SK-MEL-5 (cell line): ENCODE data around the gene LMX1B. TPM values are rescaled to one million over a fixed set of nuclear protein-coding genes. Genes with fewer than 3 reads are reported as not detected.
"Not testable (repeated sequence)": the region's sequence is repeated elsewhere in the genome, so short reads cannot be mapped to it uniquely, and the experiment has no call there.

Experiments
- DNase-seq: peaks from one replicate; pipeline ENCODE4 v3.0.0-alpha.2; 2016; ENCODE audit warnings: low read depth, low spot score
- in situ Hi-C: cut with HindIII; loops from 2 replicates; pipeline ENCODE4 v1.10.0; 2016; ENCODE audit warnings: low sequenced_read_pairs, high pct_unique_total_duplicates, low pct_unique_long_range_greater_than_20kb
- total RNA-seq: library from RNA; depleted of rRNA; stranded (reverse); fragments of >200 nt; shearing (Covaris generic); gene quantifications from 2 replicates; pipeline ENCODE4 v1.2.3, GENCODE V29; 2014

Gene LMX1B
- total RNA-seq, 1 experiment from 2014 or later = 2.7 TPM

DNA sequence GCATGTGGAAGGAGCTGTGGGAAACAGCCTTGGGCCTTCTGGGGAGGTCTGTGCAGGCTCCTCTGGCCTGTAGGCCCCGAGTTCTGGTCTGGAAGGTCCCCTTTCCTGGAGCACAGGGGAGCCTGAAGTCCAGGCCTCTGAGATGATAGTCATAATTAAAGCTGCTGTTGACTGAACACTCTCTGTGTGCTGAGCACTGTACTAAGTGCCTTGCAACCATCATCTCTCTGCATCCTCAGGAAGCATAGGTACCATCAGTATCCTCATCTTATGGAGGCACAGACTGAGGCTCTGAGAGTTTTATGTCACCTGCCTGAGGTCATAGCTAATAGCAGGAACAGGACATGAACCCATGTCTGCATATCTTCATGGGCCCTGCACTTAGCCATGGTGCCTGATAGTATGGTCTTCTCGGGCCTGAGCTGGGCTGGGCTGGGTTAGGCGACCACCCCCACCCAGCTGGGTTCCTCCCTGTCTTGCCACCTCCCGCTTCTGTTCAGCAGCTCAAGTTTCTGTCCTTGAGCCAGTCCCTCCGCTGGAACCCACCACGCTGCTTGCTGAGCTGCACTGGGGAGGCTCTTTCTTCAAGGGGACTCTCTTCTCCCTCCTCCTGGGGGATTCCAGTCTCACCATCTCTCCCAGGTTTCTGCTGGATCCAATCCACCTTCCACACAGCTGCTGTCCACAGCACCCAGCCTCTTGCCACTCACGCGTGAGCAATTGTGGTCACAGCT is 27.6 kb downstream of the LMX1B start:
- in situ Hi-C loops = no loop called here
- DNase-seq = no peak

GRCh38 chr9:126642010-126642744 is 28.4 kb downstream of the LMX1B start:
- DNase-seq = no peak
- in situ Hi-C loops = no loop called here

- in situ Hi-C loops = no loop called here
- DNase-seq = no peak
Observed at GRCh38 chr9:126642839-126643238, 29.1 kb downstream of the LMX1B start.

- DNase-seq = no peak
- in situ Hi-C loops = no loop called here
Observed at GRCh38 chr9:126643945-126644527, 30.3 kb downstream of the LMX1B start.

- DNase-seq = no peak
- in situ Hi-C loops = no loop called here
Observed at GRCh38 chr9:126646162-126646561, 32.4 kb downstream of the LMX1B start.

DNA sequence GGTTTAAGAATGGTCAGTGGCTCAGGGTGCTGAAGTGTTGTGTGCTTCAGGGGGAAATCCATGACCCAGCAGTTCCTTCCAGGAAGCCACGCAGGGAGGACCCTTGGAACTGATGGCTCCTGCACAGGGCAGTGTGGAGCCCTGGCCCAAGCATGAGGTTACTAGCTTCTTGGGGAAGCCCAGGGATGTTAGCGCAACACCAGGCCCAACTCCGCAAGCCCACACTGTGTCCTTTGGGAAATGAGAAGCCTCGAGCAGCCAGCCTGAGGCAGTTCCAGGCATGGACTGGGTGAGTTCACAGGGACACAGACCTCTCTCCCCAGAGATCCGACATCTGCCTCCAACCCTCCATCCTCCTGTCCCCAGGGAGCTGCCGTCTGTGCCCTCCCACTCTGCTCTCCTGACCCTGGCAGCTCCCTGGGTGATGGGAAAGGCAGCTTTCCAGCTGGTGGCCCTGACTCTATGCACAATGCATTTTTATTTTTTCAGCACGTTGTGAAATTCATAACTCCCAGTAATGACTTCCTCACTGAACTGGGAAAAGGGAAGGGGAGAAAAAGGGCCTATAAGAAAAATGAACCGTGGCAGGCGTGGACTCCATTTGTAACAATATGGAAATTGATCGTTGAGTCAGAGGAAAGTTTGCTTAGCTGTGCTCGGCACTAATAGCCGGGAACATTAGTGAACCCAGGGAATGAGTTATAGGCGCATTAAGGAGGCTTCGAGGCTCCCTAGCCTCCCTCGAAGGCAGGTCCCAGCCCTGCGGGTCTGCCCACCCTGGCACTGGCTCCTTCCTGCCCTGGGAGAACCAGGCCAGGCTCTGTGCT is 34.1 kb downstream of the LMX1B start:
- DNase-seq = no peak
- in situ Hi-C loops = no loop called here

DNA sequence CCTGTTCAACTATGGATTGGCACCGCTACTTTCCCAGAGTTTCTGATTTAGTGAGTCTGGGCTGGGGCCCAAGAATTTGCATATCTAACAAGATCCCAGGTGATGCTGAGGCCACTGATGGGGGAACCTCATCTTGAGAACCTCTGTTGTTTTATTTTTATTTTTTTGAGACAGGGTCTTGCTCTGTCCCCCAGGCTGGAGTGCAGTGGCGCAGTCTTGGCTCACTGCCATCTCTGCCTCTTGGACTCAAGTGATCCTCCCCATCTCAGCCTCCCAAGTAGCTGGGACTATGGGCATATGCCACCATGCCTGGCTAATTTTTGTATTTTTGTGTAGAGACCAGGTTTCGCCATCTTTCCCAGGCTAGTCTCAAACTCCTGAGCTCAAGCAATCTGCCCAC is 35.7 kb downstream of the LMX1B start:
- DNase-seq = no peak
- in situ Hi-C loops = no loop called here

DNA sequence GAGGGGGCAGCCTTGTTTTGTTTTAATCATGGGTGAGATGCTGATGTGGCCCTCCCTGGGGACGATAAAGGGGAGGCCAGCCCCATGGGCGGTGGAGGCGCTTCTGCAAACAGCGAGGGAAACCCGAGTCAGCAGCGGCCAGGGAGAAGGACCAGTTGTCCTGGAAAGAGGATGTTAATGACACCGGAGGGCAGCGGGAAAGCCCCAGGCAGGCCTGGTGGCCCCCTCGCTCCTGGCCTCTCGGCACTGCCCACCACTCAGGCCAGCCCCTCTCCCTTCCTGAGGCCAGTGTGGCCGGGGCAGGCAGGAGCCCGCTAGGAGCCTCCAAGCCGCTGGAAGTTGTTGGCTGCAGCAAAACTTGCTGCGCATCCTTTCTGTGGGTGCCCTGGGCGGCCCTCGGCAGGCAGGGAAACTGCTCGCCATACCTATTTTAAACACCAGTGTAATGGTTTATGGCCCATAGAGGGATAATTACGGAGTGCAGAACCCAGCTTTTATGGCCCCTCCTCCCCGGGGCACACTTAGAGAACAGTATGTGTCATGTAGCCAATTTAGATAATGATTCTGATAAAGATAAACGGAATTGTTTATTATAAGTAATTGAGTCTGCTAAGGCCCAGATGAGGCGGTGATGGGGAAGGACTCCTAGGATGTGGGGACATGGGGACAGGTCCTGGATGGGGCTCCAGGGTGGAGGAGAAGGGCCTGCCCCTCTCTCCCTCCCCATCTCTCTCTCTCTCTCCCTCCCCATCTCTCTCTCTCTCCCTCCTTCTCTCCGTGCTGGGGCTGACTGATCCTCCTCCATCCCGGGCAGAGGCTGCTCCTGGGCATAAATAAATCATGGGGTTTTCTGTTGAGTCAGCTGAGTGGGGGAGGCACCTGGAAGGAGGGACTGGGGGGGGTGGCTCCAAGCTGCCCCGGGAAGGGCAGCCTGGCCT is 36.9 kb downstream of the LMX1B start:
- in situ Hi-C loops = no loop called here
- DNase-seq = no peak

DNA sequence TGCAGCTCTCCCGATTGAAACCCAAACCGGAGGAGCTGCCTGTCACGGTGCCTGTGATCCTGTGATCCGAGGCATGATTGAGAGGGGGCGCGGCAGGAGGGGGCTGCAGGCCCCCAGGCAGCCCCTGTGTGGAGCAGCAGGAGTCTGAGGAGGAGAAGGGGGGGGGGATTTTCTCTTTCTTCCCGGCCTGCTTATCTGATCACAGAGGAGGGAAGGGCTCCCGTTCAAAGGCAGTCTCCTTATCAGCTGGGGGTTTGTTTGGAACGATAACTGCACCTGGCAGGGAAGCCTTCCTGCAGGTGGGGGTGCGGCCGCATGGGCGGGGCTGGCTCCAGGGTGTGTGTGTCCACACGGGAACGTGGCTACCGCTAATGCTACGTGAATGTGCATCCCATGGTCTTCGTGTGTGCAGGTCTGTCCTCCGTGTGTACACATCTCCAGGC is 38.4 kb downstream of the LMX1B start:
- DNase-seq = no peak
- in situ Hi-C loops = no loop called here

DNA sequence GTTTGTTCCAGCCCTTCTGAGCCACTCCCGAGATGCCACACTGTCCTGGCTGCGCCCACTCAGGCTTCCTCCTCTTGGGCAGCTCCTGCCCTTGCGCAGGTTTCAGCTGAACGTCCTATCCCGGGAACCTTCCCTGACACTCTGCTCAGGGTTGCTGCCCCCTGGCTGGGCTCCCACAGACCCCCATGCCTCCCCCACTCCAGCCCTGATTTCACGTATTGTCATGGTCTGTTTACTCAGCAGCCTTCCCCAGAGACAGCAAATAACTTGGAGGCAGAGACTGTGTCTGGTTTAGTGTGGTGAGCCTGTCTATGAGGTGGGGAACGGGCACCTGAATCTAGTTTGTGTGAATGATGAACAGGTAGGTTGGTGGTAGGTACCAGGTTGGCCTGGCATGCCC is 40.4 kb downstream of the LMX1B start:
- in situ Hi-C loops = no loop called here
- no peak for DNase-seq

GRCh38 chr9:126656214-126656613 is 42.5 kb downstream of the LMX1B start:
- in situ Hi-C loops, DNase-seq: not testable (repeated sequence)

GRCh38 chr9:126658201-126658825 is 44.6 kb downstream of the LMX1B start:
- in situ Hi-C loops = no loop called here
- no peak for DNase-seq

DNA sequence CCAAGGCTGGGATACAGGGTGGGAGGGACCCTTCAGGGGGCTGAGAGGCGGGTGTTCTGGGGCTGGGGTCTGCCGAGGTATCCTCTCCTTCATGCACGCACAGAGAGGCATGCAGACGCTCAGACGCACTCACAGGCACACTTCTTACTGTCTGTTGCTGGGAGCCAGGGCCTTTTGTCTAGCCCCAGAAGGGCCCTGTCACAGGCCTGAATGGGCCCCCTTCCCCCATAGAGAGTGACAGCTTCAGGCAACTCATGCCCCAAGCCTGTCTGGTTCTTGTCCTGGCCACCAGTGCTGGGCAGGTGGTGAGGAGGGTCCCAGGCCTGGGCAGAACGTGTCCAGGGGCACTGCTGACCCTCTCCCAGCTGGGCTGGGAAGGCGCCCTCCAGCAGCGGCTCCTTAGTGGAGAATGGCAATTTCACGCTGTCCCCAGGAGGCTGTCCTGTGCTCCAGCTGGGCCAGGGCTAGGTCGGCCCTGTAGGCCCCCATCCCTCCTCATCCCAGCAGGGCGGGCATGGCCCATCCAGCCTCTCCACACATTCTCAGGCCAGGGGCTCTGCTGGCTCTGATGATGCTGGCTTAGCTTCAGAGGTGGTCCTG is 45.3 kb downstream of the LMX1B start:
- in situ Hi-C loops = no loop called here

DNA sequence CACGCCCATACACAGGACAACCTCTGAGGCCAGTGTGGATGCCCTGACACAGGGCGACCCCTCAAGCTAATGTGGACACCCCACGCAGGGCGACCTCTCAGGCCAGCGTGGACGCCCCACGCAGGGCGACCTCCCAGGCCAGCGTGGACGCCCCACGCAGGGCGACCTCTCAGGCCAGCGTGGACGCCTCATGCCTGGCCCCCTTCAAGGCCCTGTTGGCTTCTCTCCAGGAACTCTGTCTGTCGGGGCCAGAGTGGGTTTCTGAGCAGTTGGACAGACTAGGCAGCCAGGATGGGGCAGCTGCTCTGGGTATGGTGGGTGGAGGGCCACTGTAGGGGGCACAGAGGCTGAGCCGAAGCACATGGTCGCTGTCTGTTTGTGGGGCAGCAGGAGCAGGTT is 47.4 kb downstream of the LMX1B start:
- no peak for DNase-seq
- in situ Hi-C loops = no loop called here

More for the DNA sequence above, 45.3 kb downstream of the LMX1B start:
- no peak for DNase-seq

GRCh38 chr9:126661521-126662251 is 48.0 kb downstream of the LMX1B start:
- in situ Hi-C loops = no loop called here
- peak; percentile 60 for DNase-seq

GRCh38 chr9:126663661-126664072 is 49.9 kb downstream of the LMX1B start:
- DNase-seq = no peak
- in situ Hi-C loops = no loop called here
